Smooth muscle cell (in vitro differentiated cells): ENCODE measurements around the gene LY9. TPM values are rescaled to one million over a fixed set of nuclear protein-coding genes. Genes with fewer than 3 reads are reported as not detected.

Experiments
- DNase-seq: peaks from one replicate; lab custom pipeline; 2025; ENCODE audit not compliant: unreplicated experiment; lab: John Stamatoyannopoulos, UW
- H2AFZ ChIP-seq: fragments of 200-600 bp; sonication (generic); 2 replicates; pipeline ENCODE4 v1.6.0; 2016; ENCODE audit warnings: antibody characterized with exemption, low read depth, mild to moderate bottlenecking
- H3F3A ChIP-seq: fragments of 200-600 bp; sonication (generic); 2 replicates; pipeline ENCODE4 v1.6.0; 2017; ENCODE audit warnings: antibody characterized with exemption, low read depth
- H3K27ac ChIP-seq: fragments of 200-600 bp; sonication (generic); 2 replicates; pipeline ENCODE4 v1.5.1; 2016; ENCODE audit warnings: low read depth, mild to moderate bottlenecking
- H3K27me3 ChIP-seq: fragments of 200-600 bp; sonication (generic); 2 replicates; pipeline ENCODE4 v1.6.1; 2016; ENCODE audit warnings: low read depth, mild to moderate bottlenecking
- H3K36me3 ChIP-seq: fragments of 200-600 bp; sonication (generic); 2 replicates; pipeline ENCODE4 v1.5.1; 2016; ENCODE audit warnings: low read depth
- H3K4me1 ChIP-seq: fragments of 200-600 bp; sonication (generic); 2 replicates; pipeline ENCODE4 v1.5.1; 2016; ENCODE audit warnings: low read depth
- H3K4me2 ChIP-seq: fragments of 200-600 bp; sonication (generic); 2 replicates; pipeline ENCODE4 v1.6.0; 2016; ENCODE audit warnings: mild to moderate bottlenecking
- H3K4me3 ChIP-seq: fragments of 200-600 bp; sonication (generic); 2 replicates; pipeline ENCODE4 v1.5.1; 2016; ENCODE audit warnings: mild to moderate bottlenecking
- H3K79me2 ChIP-seq: fragments of 200-600 bp; sonication (generic); 2 replicates; pipeline ENCODE4 v1.6.0; 2016; ENCODE audit warnings: low read depth, mild to moderate bottlenecking
- H3K9ac ChIP-seq: fragments of 200-600 bp; sonication (generic); 2 replicates; pipeline ENCODE4 v1.6.0; 2016; ENCODE audit warnings: low read depth
- H3K9me3 ChIP-seq: fragments of 200-600 bp; sonication (generic); replicated peaks from 2 replicates; pipeline ENCODE4 v1.5.1; 2016; ENCODE audit warnings: low read depth
- H4K20me1 ChIP-seq: fragments of 200-600 bp; sonication (generic); 2 replicates; pipeline ENCODE4 v1.6.0; 2016; ENCODE audit warnings: low read depth
- WGBS: methylation state at CpG from one replicate; pipeline ENCODE4 v1.1.7; 2016; ENCODE audit warnings: low lambda C conversion rate; 5-methylcytosine and 5-hydroxymethylcytosine counted together
- polyA plus RNA-seq: library from polyadenylated mRNA; unstranded; fragments of >200 nt; fragmentation: Nextera tagmentation; extraction: Ambion mirVana; gene quantifications from 2 replicates; pipeline ENCODE4 v1.2.1, GENCODE V29; 2016
- total RNA-seq: library from RNA; depleted of rRNA; stranded (reverse); fragments of >200 nt; gene quantifications from 2 replicates; pipeline ENCODE4 v1.2.3, GENCODE V29; 2014
- TF ChIP-seq, protein P1 (sequence below): fragments of 200-600 bp; sonication (generic); IDR thresholded peaks from 2 replicates; pipeline ENCODE4 v1.5.1; 2017; ENCODE audit warnings: borderline replicate concordance, mild to moderate bottlenecking, antibody characterized with exemption; ENCODE audit not compliant: insufficient read depth, poor library complexity, severe bottlenecking

LY9 gene
- total and polyA plus RNA-seq, 2 experiments from 2014 or later, result not detected

DNA sequence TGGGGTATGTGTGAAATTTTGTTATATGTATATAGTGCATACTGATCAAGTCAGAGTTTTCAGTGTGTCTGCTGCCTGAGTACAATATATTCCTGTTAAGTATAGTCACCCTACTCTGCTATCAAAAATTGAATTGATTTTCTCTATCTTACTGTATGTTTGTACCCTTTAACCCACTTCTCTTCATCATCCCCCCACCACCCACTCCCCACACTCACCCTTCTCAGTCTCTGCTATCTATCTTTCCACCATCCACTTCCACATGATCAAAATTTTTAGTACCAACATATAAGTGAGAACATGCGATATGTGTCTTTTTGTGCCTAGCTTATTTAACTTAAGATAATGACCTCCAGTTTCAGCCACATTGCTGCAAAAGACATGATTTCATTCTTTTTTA lies 4.2 kb downstream of the LY9 start:
- Histone ChIP-seq H3K27me3 (no peaks in the 10 kb centered on the region), H3K4me3 (no peak overlapping the region)
- WGBS, result 97% methylated on average over 1 of the region's 1 CpG

DNA sequence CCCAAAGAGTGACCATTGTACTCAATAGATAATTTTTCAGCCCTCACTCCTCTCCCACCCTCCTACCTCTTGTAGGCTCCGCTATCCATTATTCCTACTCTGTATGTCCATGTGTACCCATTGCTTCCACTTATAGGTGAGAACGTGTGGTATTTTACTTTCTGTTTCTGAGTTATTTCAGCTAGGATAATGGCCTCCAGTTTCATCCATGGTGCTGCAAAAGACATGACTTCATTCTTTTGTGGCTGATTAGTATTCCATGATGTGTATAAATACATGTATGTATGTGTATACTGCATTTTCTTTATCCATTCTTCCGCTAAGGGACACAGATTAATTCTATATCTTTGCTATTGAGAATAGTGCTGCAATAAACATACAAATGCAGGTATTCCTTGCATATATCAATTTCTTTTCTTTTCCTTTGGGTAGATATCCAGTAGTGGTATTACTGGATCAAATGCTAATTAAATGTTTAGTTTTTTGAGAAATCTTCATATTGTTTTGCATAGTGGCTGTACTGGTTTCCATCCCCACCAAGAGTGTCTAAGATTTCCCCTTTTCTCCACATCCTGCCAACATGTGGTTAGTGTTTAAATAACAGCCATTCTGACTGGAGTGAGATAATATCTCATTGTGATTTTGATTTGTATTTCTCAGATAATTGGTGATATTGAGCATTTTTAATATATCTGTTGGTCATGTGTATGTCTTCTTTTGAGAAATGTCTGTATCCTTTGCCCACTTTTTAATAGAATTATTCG lies 4.9 kb downstream of the LY9 start:
- DNase-seq, result no peak
- Histone ChIP-seq H2AFZ (no peak overlapping the region), H3K4me2 (no peak overlapping the region), H3K79me2 (no peaks in the 10 kb centered on the region), H3K27me3 (no peaks in the 10 kb centered on the region), H3K36me3 (no peaks in the 10 kb centered on the region), H3K27ac (no peak overlapping the region), H3K9me3 (no peaks in the 10 kb centered on the region), H3F3A (no peaks in the 10 kb centered on the region), H3K4me1 (no peaks in the 10 kb centered on the region), H4K20me1 (no peaks in the 10 kb centered on the region), H3K4me3 (no peak overlapping the region), H3K9ac (no peak overlapping the region)
- WGBS, result 56% methylated on average over 4 of the region's 4 CpGs
- TF ChIP-seq, protein P1, sequence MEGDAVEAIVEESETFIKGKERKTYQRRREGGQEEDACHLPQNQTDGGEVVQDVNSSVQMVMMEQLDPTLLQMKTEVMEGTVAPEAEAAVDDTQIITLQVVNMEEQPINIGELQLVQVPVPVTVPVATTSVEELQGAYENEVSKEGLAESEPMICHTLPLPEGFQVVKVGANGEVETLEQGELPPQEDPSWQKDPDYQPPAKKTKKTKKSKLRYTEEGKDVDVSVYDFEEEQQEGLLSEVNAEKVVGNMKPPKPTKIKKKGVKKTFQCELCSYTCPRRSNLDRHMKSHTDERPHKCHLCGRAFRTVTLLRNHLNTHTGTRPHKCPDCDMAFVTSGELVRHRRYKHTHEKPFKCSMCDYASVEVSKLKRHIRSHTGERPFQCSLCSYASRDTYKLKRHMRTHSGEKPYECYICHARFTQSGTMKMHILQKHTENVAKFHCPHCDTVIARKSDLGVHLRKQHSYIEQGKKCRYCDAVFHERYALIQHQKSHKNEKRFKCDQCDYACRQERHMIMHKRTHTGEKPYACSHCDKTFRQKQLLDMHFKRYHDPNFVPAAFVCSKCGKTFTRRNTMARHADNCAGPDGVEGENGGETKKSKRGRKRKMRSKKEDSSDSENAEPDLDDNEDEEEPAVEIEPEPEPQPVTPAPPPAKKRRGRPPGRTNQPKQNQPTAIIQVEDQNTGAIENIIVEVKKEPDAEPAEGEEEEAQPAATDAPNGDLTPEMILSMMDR, result no peak

More for the DNA sequence above, 4.2 kb downstream of the LY9 start:
- Histone ChIP-seq H2AFZ (no peak overlapping the region), H3K9me3 (no peaks in the 10 kb centered on the region), H3K9ac (no peak overlapping the region), H3K4me2 (no peak overlapping the region), H3K27ac (no peak overlapping the region), H3F3A (no peaks in the 10 kb centered on the region), H4K20me1 (no peaks in the 10 kb centered on the region), H3K36me3 (no peaks in the 10 kb centered on the region), H3K79me2 (no peaks in the 10 kb centered on the region), H3K4me1 (no peaks in the 10 kb centered on the region)
- TF ChIP-seq, protein P1, result no peak
- DNase-seq, result no peak

DNA sequence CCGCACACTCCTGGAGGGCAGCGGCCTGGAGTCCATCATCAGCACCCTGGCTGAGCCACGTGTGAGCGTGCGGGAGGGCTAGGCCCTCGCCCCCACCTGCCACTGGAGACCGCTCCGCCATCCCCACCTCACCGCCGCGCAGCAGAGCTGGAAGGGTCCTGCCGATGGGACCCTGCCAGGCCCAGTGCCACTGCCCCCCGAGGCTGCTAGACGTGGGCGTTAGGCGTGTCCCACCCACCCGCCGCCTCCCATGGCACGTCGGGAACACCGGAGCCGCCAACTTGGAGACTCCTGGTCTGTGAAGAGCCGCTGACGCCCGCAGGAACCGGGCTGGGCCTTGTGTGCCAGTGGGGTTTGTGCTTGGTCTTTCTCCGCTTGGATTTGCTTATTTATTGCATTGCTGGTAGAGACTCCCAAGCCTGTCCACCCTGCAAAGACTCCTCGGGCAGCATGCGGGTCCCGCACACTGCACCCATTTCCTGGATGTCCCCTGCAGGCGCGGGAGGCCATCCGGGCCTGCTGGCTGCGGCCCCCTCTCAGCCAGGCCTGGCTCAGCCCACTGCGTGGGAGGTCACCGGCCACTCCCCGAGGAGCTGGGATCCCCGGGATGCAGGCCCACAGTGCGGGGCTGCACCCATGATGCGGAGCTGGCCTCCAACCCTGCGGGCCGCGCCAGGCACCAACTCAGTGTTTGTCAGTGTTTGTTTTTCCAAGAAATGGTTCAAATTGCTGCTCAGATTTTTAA lies 6.0 kb downstream of the LY9 start:
- H3K9me3 ChIP-seq, result no peaks in the 10 kb centered on the region
- no peaks in the 10 kb centered on the region for H4K20me1 ChIP-seq
- no peaks in the 10 kb centered on the region for H3K79me2 ChIP-seq
- H3K4me1 ChIP-seq, result no peaks in the 10 kb centered on the region
- TF ChIP-seq, protein P1, result no peak
- no peaks in the 10 kb centered on the region for H3K27me3 ChIP-seq
- no peak overlapping the region for H3K27ac ChIP-seq
- H3F3A ChIP-seq, result no peaks in the 10 kb centered on the region
- H3K4me3 ChIP-seq, result no peak overlapping the region
- WGBS, result 96% methylated on average over 42 of the region's 43 CpGs
- no peak overlapping the region for H3K9ac ChIP-seq
- DNase-seq, result no peak
- H2AFZ ChIP-seq, result no peak overlapping the region
- no peaks in the 10 kb centered on the region for H3K36me3 ChIP-seq
- no peak overlapping the region for H3K4me2 ChIP-seq
